Panc1 (cell line): ENCODE measurements around the gene CDK19. TPM values are rescaled to one million over a fixed set of nuclear protein-coding genes. Genes with fewer than 3 reads are reported as not detected.

Source experiments
- ATAC-seq: fragments of 200-7000 bp; cut with Tn5 transposase; 2 replicates; pipeline ENCODE4 v1.9.1; 2020; ENCODE audit warnings: mild to moderate bottlenecking, moderate library complexity
- BruUV-seq: library from RNA; stranded (reverse); fragments of 400-500 nt; replicated peaks from 2 replicates; lab custom pipeline; 2021; lab: Mats Ljungman, UMichigan
- CTCF ChIA-PET: fragments of 300-600 bp; sonication (Branson Sonifier 250); formaldehyde crosslinking; loops from one replicate; lab custom pipeline; 2022; ENCODE audit warnings: antibody characterized with exemption; lab: Charles Lee
- POLR2A ChIA-PET: fragments of 300-600 bp; sonication (Branson Sonifier 250); formaldehyde crosslinking; loops from one replicate; lab custom pipeline; 2022; ENCODE audit warnings: antibody characterized with exemption; lab: Charles Lee
- DNase-seq: peaks from one replicate; pipeline ENCODE4 v3.0.0-alpha.2; 2010; ENCODE audit warnings: low read depth, low spot score
- H3K27ac ChIP-seq: 2 replicates; pipeline ENCODE4 v1.5.1; 2011; ENCODE audit warnings: mild to moderate bottlenecking, low read length, inconsistent platforms
- H3K27me3 ChIP-seq: fragments of 200-500 bp; sonication (Bioruptor generic); 2 replicates; pipeline ENCODE4 v1.6.0; 2014; ENCODE audit warnings: low read length, inconsistent platforms; ENCODE audit not compliant: control insufficient read depth, insufficient read depth
- H3K36me3 ChIP-seq: fragments of 200-500 bp; sonication (Bioruptor generic); 2 replicates; pipeline ENCODE4 v1.5.1; 2014; ENCODE audit warnings: inconsistent platforms, mild to moderate bottlenecking, low read length, moderate library complexity; ENCODE audit not compliant: control insufficient read depth, insufficient read depth
- H3K4me1 ChIP-seq: 2 replicates; pipeline ENCODE4 v1.5.1; 2011; ENCODE audit warnings: inconsistent platforms, mild to moderate bottlenecking, low read length, moderate library complexity; ENCODE audit not compliant: control insufficient read depth, insufficient read depth
- H3K4me3 ChIP-seq, 2 experiments: 2 replicates each; pipeline ENCODE4 v1.5.1; 2011 to 2012; ENCODE audit warnings: low read depth in 2 of 2, low read length in 2 of 2, mild to moderate bottlenecking in 2 of 2, inconsistent platforms in 1 of 2, moderate library complexity in 1 of 2
- H3K9me3 ChIP-seq: fragments of 200-500 bp; sonication (Bioruptor generic); 2 replicates; pipeline ENCODE4 v1.5.1; 2014; ENCODE audit warnings: low read depth, mild to moderate bottlenecking, inconsistent platforms, low read length, moderate library complexity; ENCODE audit not compliant: control insufficient read depth, insufficient read depth
- POLR2AphosphoS5 ChIP-seq: IDR thresholded peaks from 2 replicates; pipeline ENCODE4 v1.6.1; 2012; ENCODE audit warnings: mild to moderate bottlenecking, low read depth, low read length, moderate library complexity
- SIN3A ChIP-seq: IDR thresholded peaks from 2 replicates; pipeline ENCODE4 v1.6.1; 2012; ENCODE audit warnings: low read depth, mild to moderate bottlenecking, low read length, moderate library complexity, borderline replicate concordance; ENCODE audit not compliant: insufficient read depth
- TCF7L2 ChIP-seq: IDR thresholded peaks from 2 replicates; pipeline ENCODE4 v1.6.1; 2011; ENCODE audit warnings: mild to moderate bottlenecking, low read depth, low read length, inconsistent platforms
- in situ Hi-C: cut with HindIII; loops from 2 replicates; pipeline ENCODE4 v1.10.0; 2016; ENCODE audit warnings: low sequenced_read_pairs, low pct_unique_long_range_greater_than_20kb
- intact Hi-C: fragments of 100-400 bp; cut with micrococcal nuclease; formaldehyde crosslinking; loops from one replicate; pipeline ENCODE4 v1.10.0; 2022; ENCODE audit not compliant: unreplicated experiment
- total RNA-seq: library from RNA; stranded (reverse); gene quantifications from one replicate; pipeline ENCODE4 v1.2.1, GENCODE V29; 2021; ENCODE audit not compliant: unreplicated experiment
- TF ChIP-seq, protein P1 (sequence below): fragments of 450-650 bp; IDR thresholded peaks from 2 replicates; pipeline ENCODE4 v1.5.1; 2017; ENCODE audit warnings: mild to moderate bottlenecking
- TF ChIP-seq, protein P2 (sequence below), 2 experiments: IDR thresholded peaks; 2 replicates each; pipeline ENCODE4 v1.6.1; 2011 to 2012; ENCODE audit warnings: low read depth in 2 of 2, control low read depth in 1 of 2, low read length in 1 of 2, mild to moderate bottlenecking in 1 of 2, moderate library complexity in 1 of 2; ENCODE audit not compliant: insufficient read depth in 1 of 2

Gene CDK19
- total RNA-seq, 1 experiment from 2014 or later: 48.4 TPM

DNA sequence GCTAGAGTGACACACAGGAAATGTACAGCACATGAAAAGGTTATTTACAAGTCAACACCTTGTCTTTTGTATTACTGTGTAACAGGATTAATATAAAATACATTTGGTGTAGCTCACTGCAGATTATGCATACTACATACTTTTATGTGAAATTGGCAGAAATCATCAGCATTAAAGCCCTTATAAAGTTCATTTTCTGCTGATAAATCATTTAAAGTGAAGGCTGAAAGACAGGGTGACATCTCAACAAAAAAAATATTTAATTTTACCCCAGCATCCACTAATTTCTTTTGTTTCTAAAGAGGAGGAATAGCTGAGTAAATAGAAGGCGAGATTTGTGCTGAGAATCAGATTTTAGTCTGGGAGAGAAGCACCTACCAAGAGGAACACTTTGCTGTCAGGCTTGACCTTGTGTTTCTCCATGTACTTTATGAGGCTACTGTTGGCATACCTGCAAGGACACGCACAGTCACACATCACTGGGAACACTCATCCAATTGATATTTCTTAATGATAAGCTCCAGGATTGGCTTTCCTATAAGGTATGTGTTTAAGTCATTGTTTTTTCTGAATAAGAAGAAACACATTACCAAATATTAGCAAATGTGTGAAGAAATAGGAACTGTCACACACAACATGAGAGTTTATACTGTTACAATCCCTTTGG lies 192.2 kb downstream of the CDK19 start:
- Histone ChIP-seq H3K4me3 (no peak overlapping the region), H3K27me3 (no peaks in the 10 kb centered on the region), H3K36me3 (no peaks in the 10 kb centered on the region), H3K4me1 (peaks cover 21% of the 10 kb centered on the region), H3K9me3 (no peaks in the 10 kb centered on the region), H3K27ac (no peak overlapping the region)
- BruUV-seq: no TSS peak
- TF ChIP-seq, protein P1, sequence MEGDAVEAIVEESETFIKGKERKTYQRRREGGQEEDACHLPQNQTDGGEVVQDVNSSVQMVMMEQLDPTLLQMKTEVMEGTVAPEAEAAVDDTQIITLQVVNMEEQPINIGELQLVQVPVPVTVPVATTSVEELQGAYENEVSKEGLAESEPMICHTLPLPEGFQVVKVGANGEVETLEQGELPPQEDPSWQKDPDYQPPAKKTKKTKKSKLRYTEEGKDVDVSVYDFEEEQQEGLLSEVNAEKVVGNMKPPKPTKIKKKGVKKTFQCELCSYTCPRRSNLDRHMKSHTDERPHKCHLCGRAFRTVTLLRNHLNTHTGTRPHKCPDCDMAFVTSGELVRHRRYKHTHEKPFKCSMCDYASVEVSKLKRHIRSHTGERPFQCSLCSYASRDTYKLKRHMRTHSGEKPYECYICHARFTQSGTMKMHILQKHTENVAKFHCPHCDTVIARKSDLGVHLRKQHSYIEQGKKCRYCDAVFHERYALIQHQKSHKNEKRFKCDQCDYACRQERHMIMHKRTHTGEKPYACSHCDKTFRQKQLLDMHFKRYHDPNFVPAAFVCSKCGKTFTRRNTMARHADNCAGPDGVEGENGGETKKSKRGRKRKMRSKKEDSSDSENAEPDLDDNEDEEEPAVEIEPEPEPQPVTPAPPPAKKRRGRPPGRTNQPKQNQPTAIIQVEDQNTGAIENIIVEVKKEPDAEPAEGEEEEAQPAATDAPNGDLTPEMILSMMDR: no peak
- TF ChIP-seq POLR2AphosphoS5 (no peak), SIN3A (no peak), TCF7L2 (no peak)
- TF ChIP-seq, protein P2, sequence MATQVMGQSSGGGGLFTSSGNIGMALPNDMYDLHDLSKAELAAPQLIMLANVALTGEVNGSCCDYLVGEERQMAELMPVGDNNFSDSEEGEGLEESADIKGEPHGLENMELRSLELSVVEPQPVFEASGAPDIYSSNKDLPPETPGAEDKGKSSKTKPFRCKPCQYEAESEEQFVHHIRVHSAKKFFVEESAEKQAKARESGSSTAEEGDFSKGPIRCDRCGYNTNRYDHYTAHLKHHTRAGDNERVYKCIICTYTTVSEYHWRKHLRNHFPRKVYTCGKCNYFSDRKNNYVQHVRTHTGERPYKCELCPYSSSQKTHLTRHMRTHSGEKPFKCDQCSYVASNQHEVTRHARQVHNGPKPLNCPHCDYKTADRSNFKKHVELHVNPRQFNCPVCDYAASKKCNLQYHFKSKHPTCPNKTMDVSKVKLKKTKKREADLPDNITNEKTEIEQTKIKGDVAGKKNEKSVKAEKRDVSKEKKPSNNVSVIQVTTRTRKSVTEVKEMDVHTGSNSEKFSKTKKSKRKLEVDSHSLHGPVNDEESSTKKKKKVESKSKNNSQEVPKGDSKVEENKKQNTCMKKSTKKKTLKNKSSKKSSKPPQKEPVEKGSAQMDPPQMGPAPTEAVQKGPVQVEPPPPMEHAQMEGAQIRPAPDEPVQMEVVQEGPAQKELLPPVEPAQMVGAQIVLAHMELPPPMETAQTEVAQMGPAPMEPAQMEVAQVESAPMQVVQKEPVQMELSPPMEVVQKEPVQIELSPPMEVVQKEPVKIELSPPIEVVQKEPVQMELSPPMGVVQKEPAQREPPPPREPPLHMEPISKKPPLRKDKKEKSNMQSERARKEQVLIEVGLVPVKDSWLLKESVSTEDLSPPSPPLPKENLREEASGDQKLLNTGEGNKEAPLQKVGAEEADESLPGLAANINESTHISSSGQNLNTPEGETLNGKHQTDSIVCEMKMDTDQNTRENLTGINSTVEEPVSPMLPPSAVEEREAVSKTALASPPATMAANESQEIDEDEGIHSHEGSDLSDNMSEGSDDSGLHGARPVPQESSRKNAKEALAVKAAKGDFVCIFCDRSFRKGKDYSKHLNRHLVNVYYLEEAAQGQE (IDR thresholded peaks at IDR 0.05; ENCODE audit: insufficient read depth in 1 of 2, low read depth in 2 of 2, low read length in 1 of 2): no peak
- no peak for DNase-seq
- ATAC-seq: no peak
- in situ Hi-C loops: no loop called here
- POLR2A ChIA-PET: no interaction called here
- intact Hi-C loops: no loop called here
- CTCF ChIA-PET: no interaction called here

DNA sequence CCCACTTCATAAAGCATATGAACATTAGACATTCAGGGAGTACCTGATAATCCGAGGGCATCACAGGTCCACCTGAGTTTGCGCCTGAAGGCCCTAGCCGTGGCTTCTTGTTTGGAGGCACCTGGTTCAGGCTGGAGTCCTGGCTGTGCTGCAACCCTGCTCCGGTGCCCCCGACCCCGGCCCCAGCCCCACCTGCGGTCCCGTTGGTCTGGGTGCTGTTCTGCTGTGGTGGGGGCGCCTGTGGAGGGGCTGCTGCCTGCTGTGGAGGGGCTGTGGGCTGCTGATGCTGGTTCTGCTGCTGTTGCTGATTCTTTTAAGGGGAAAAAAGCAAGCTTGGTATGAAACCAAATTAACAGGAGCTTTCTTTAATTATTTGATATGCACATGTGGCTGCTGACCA lies 194.2 kb downstream of the CDK19 start:
- Histone ChIP-seq H3K4me1 (peaks cover 21% of the 10 kb centered on the region), H3K27ac (no peak overlapping the region), H3K4me3 (no peak overlapping the region), H3K27me3 (no peaks in the 10 kb centered on the region), H3K36me3 (no peaks in the 10 kb centered on the region), H3K9me3 (no peaks in the 10 kb centered on the region)
- ChIA-PET POLR2A (no interaction called here), CTCF (no interaction called here)
- in situ Hi-C loops (no loop called here), intact Hi-C loops (no loop called here)
- ATAC-seq (no peak), DNase-seq (no peak)
- no TSS peak for BruUV-seq
- no peak for TF ChIP-seq TCF7L2
- TF ChIP-seq POLR2AphosphoS5: no peak
- TF ChIP-seq, protein P1: no peak
- TF ChIP-seq, protein P2 (IDR thresholded peaks at IDR 0.05; ENCODE audit: insufficient read depth in 1 of 2, low read depth in 2 of 2, low read length in 1 of 2): no peak
- no peak for TF ChIP-seq SIN3A
